ENCODE measurements around the gene ARPC1B.
"Not testable (repeated sequence)": the region's sequence is repeated elsewhere in the genome, so short reads cannot be mapped to it uniquely, and the experiment has no call there.

ARPC1B gene

DNA sequence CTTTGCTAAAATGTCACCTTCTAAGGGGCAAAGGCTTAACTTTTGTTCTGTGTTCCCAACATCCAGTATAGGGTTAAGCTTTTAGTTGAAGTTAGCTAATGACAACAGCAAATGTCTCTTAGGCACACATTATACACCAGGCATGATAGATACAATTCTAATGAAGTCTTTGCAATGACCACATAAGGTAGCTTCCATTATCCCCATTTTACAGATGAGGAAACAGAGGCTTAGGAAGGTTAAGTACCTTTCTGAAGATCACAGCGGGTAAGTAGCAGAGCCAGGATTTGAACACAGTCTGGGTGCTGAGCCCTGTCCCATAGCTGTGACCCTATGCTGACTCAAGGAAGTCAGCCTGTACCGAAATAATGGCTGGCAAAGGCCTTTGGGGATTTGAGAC lies 36.1 kb downstream of the ARPC1B start:
- DNase-seq, result no peak

DNA sequence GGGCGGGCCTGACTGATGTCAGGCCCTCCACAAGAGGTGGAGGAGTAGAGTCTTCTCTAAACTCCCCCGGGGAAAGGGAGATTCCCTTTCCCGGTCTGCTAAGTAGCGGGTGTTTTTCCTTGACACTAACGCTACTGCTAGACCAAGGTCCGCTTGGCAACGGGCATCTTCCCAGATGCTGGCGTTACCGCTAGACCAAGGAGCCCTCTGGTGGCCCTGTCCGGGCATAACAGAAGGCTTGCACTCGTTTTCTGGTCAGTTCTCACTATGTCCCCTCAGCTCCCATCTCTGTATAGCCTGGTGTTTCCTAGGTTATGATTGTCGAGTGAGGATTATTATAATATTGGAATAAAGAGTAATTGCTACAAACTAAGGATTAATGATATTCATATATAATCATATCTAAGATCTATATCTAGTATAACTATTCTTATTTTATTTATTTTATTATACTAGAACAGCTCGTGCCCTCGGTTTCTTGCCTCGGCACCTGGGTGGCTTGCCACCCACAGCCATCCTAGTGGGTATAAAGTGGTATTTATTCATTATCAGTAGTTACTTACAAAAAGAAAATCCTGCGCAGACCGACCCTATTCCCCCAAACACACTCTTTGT lies 41.1 kb downstream of the ARPC1B start:
- DNase-seq, result peak; percentile 42

DNA sequence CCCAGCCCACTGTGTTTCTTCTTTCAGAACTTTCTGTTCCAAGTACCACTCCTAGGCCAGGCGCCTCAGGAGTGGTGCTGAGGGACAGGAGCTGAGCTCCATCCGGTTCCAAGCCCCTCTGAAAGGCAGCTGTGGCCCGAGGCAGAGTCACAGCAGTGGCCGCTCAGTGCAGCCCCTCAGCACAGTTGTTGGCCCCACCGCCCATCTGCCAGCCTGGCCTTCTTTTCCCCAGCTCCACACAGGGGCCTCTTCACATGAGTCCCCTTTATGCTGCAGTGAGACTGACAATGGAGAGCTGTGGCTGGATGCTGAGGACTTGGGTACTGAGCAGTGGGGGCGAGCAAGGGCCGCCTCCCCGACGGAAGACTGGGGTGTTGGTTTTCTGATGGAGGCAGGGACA lies 43.7 kb downstream of the ARPC1B start:
- no peak for DNase-seq

DNA sequence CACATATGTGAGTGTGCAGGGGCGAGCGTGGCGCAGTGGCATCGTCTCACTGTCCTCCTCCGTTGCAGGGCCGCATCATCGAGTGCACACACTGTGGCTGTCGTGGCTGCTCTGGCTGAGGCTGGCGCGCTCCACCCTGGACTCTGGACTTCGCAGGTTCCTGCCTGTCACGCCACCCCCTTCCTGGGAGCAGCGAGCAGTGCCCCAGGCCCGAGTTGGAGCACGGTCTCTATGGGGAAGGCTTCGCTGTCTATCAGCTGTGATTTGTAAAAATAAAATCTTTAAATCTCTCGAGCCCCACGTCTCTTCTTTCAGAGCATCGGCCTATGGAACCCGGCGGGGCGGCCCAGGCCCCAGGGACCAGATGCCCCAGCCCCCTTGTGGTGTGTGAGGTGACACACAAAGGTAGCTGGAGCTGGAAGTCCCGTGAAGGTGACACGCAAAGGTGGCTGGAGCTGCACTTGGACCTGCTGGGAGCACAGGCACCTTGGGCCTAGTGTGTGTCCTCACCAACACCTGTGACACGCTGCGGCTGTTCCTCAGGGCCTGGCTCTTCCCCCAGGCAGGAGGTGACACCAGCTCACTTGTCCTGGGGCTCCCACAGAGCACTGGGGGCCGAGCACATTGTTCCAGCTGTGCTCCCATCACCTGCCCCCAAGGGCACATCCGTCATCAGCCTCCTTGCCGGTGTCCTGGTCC lies 44.9 kb downstream of the ARPC1B start:
- DNase-seq, result no peak

DNA sequence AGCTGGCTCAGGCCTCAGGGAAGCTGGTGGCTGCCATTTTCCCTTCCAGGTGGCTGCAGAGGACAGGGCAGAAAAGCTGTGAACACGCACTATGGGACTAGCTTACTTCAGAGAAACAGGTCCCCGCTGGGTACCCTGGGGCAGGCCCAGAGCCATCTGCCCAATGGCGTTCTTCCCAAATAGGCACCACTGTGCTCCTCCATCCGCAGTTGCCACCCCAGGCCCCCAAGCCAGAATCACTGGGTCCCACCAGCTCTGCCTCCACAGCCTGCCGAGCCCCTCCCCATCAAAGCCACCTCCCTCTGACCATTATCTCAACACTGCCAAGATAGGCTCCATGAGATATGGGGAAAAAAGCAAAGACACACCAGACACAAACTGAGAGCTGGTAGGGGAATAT lies 45.7 kb downstream of the ARPC1B start:
- no peak for DNase-seq

DNA sequence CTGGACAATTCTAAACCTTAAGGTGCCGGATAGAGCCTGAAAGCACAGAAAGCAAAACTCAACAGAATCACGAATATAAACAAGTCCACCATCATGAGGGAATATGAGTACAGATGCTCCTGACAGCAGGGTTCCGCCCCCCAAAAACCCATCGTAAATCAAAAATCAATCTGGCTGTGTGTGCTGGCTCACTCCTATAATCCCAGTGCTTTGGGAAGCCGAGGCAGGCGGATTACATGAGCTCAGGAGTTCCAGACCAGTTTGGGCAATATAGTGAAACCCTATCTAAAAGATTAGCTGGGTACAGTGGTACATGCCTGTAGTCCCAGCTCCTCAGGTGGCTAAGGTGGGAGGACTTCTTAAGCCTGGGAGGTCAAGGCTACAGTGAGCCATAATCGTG lies 46.5 kb downstream of the ARPC1B start:
- no peak for DNase-seq

DNA sequence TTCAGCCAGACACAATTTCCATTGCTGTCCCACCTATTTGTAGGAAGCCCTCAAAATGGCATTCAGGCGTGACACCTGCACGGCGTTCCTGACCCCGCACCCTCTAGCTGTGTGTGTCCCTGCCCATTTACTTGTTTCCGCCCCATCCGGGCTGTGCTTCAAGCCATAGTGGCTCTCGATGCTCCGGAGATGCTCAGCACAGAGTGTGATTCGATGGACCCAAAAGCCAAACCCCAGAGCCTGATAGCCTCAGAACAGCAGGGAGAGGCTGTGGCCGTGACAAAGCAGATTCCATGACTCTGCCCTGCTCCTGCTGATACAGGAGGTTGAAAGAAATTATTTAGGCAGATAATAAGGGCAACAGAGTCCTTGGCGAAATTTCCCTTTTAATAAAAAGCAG lies 47.7 kb downstream of the ARPC1B start:
- DNase-seq, result no peak

DNA sequence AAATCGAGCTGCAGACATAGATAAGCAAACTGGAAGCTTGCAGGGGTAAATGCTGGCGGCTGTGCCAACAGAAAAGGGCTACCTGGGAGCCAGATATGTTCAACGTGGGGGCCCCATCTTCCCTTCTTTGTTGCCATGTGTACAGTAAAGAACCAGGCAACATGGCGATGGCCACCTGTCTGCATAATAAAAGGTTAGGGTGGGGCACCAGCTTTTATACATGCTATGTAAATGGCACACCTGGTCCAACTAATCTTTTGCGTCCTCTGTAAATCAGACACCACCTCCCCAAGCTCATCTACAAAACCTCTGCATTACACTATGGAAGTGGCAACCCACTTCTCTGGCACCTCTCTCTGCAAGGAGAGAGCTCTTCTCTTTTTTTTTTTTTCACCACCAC lies 48.1 kb downstream of the ARPC1B start:
- no peak for DNase-seq

DNA sequence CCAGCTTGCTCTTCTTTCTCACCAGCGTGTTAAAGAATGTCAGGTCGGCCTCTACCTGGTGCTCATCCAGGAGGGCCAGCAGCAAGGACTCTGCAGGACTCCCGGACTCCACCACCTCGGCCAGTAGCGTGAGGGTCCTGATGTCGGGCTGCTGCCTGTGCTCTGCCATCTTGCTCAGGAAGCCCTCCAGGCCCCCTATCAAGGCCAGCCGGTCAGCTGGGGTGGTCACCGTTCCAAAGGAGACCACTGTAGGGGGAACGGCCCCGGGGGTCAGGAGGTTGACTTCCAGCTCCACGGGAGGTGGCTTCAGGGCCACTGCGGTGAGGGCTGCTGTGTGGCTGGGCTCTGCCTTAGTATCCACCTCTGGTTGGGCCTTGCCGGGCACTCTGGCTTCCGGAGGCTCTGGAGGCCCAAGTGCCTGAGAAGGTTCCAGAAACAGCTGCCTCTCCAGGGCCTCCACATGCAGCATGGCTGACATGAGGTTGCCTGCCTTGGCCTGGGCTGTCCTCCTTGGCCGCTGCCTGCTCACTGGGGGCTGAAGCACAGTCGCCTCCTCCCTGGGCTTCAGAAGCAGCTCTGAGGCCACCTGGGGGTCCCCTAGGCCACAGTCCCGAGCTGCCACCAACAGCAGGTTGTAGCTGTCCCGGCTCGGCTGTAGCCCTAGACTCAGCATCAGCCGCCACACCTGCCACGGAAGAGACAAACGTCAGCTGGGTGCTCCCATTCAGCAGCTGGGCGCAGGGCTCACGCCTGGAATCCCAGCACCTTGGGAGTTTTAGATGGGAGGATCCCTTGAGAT lies 50.6 kb downstream of the ARPC1B start:
- DNase-seq, result no peak

DNA sequence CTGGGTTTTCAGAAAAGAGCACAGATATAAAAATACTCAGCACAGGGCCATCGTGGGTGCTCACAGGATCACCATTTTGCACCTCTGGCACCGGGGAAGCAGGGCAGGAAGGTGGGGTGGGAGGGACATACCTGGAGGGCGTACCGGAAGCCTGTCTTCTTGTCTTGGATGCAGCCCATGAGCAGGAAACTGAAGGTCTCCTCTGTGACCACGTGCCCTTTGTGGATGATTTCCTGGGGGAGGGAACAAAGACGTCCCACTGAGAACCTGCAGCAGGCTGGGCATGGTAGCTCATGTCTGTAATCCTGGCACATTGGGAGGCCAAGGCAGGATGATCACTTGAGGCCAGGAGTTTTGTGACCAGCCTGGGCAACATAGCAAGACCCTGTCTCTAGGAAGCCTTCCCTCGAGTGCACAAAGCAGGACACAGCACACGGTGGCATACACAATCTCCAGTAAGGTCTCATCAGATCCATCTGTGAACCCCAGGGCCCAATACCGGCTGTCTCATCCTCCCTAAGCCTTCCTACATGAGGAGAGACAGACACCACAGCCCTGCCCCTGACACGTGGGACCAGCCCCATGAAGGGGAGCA lies 54.5 kb downstream of the ARPC1B start:
- peak; percentile 29 for DNase-seq

DNA sequence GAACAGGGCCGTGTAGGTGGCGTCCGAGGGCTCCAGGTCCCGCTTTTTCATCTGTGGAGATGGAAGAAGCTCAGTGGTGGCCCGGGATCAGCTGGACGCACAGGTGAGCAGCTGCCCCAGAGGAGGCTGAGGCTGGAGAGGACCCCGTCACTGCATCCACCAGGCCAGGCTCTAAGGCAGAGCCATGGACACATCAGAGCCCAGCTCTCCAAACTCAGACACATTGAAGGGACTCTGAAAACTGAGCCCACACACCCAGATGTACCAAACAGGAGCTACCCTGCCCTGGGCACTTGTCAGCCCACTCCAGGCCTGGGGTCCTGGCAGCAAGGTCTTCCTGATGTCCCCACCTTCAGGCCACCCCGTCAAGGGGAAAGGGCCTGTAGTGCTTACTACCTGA lies 55.2 kb downstream of the ARPC1B start:
- no peak for DNase-seq

DNA sequence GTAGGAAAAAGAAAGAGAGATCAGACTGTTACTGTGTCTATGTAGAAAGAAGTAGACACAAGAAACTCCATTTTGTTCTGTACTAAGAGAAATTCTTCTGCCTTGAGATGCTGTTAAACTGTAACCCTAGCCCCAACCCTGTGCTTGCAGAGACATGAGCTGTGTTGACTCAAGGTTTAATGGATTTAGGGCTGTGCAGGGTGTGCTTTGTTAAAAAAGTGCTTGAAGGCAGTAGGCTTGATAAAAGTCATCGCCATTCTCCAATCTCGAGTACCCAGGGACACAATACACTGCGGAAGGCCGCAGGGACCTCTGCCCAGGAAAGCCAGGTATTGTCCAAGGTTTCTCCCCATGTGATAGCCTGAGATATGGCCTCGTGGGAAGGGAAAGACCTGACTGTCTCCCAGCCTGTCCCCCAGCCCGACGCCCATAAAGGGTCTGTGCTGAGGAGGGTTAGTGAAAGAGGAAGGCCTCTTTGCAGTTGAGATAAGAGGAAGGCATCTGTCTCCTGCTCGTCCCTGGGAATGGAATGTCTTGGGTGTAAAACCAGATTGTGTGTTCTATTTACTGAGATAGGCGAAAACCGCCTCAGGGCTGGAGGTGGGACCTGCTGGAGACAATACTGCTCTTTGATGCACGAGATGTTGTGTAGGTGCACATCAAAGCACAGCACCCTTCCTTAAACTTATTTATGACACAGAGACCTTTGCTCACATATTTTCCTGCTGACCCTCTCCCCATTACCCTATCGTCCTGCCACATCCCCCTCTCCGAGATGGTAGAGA lies 57.4 kb downstream of the ARPC1B start:
- DNase-seq, result not testable (repeated sequence)

DNA sequence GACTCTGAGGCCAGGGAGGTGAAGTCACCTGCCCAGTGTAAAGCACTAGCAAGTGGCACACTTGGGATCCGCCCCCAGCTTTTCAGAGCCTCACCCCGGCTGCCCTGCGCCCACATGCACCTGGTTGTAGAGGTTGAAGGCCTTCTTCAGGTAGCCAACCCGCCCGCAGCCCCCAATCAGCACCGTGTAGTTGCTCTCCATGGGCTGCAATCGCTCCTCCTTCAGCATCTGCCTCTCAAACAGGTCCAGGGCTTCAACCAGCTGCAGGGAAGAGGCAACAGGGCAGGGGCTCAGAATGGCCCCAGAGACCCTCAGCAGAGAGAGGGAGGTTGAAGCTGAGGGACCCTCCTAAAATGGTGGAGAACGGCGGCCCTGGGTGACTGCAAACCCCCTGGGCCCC lies 58.6 kb downstream of the ARPC1B start:
- no peak for DNase-seq

DNA sequence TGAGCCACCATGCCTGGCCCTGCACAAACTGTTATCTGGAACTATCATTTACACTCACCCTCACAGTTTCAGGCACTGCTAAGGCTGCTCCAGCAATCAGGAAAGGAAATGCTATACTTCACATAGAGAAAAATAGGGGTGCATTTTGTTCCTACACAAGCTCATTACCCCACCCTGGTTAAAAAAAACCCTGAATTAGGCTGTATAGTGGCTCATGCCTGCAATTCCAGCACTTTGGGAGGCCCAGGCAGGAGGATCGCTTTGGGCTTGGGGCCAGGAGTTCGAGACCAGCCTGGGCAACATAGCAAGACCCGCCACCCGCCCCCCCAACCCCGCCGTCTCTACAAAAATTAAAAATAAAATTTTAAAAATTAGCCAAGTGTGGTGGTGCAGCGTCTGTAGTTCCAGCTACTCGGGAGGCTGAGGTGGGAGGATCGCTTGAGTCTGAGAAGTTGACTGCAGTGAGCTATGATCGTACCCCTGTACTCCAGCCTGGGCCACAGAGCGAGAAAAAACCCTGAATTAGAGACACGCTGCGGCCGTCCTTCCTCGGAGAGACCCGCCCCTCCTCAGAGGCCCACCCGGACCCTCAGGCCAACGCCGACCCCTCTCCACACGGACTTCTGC lies 63.5 kb downstream of the ARPC1B start:
- DNase-seq, result no peak

DNA sequence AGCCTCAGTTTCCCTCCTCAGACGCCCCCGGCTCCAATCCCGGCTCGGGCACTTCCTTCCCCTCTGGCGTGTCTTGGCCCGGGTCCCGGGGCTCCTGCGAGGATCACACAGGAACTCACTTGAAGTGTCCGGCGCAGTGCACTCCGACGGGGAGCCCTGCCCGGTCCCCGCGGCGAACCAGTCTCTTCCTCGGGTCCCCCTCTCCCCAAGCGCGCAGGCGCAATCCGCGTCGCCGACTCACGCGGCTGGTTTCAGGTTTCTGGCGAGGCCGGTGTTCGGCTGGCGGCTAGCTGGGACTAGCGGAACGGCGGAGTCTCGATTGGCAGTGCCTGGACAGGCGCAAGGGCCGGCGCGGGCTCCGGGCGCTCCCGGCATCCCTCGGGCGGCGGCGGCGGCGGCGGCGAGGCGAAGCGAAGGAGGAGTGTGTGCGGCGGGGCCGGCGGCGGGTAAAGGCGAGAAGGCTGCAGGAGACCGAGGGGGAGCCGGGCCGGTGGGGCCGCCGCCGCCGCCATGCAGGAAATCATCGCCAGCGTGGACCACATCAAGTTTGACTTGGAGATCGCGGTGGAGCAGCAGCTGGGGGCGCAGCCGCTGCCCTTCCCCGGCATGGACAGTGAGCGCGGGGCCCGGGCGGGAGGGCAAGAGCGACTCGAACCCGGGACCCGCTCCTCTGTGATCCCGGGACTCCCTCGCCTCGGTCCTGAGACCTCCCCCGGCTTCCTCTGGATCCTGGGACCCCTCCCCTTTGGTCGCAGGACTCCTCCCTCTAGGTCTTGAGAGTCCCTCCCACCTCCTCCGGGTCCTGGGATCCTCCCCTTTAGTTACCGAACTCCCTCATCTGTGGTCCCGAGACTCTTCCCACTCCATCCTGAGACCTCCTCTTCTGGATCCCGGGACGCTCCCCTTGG lies 64.3 kb downstream of the ARPC1B start, which contains the start of the genes CPSF4 and PTCD1:
Gene CPSF4, plus strand, starts transcription at position 371 of the 908 bp plus-strand sequence. Its CDS starts 140 bp downstream, at position 511.
Gene PTCD1, minus strand, starts transcription at position 226 of the 908 bp plus-strand sequence. CDS start 3,556 bp downstream, outside the sequence.
- peak; percentile 92 for DNase-seq

DNA sequence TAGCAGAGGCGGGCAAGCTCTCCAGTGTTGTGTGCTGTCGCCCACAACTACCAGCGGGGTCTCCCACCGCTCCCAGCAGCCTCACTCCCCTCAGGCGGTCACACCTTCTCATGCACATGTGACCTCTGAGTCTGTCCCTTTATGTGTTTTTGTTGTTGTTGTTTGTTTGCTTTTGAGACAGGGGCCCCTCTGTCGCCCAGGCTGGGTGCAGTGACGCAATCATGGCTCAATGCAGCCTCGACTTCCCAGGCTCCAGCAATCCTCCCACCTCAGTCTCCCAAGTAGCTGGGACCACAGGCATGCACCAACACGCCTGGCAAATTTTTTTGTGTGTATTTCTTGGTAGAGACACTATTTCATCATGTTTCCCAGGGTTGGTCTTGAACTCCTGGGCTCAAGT lies 65.7 kb downstream of the ARPC1B start:
- no peak for DNase-seq

All from CD4-positive, alpha-beta T cell treated with Interleukin-10 for 1 hour (primary cell).